ENCODE measurements around the gene NXPE4. TPM values are rescaled to one million over a fixed set of nuclear protein-coding genes. Genes with fewer than 3 reads are reported as not detected.
"Not testable (repeated sequence)": the region's sequence is repeated elsewhere in the genome, so short reads cannot be mapped to it uniquely, and the experiment has no call there.

NXPE4 gene
- total RNA-seq, 1 experiment from 2014 or later: not detected

DNA sequence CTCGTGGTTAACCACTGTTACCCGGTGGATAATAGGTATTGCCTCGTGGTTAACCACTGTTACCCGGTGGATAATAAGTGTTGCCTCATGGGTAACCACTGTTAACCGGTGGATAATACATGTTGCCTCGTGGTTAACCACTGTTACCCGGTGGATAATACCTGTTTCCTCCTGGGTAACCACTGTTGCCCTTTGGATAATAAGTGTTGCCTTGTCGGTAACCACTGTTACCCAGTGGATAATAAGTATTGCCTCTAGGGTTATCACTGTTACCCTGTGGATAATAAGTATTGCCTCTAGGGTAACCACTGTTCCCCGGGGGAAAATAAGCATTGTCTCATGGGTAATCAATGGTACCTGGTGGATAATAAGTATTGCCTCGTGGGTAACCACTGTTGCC is 15.0 kb upstream of the NXPE4 start:
- Histone ChIP-seq H3K4me1 (ENCODE audit: control insufficient read depth, insufficient read depth, low read length) (no peaks in the 10 kb centered on the region), H3K27me3 (ENCODE audit: control insufficient read depth, insufficient read depth, low read length) (no peaks in the 10 kb centered on the region), H3K9me3 (ENCODE audit: control insufficient read depth, insufficient read depth, low read depth, low read length) (0 out of 2 replicates have a peak, but pooled peaks cover 9% of the 10 kb centered on the region), H3K27ac (ENCODE audit: low read length) (no peak overlapping the region), H3K36me3 (ENCODE audit: control insufficient read depth, insufficient read depth, low read length) (no peaks in the 10 kb centered on the region), H3K4me3 (ENCODE audit: low read depth in 2 of 2, low read length in 2 of 2) (no peak overlapping the region)
- intact Hi-C loops (cut with micrococcal nuclease; ENCODE audit: unreplicated experiment) (no loop called here), in situ Hi-C loops (cut with HindIII; ENCODE audit: low pct_unique_long_range_greater_than_20kb, low sequenced_read_pairs) (no loop called here)
- POLR2A ChIA-PET: no interaction called here
- CTCF ChIA-PET: no interaction called here
- ATAC-seq (no peak), DNase-seq (ENCODE audit: low read depth, low spot score) (no peak)
- no TSS peak for BruUV-seq (replicated peaks)
- TF ChIP-seq SIN3A (IDR thresholded peaks at IDR 0.05; ENCODE audit: borderline replicate concordance, insufficient read depth, low read depth, low read length) (no peak), TCF7L2 (IDR thresholded peaks at IDR 0.05; ENCODE audit: low read depth, low read length) (no peak), POLR2AphosphoS5 (IDR thresholded peaks at IDR 0.05; ENCODE audit: low read depth, low read length) (no peak)
- TF ChIP-seq, protein P1, sequence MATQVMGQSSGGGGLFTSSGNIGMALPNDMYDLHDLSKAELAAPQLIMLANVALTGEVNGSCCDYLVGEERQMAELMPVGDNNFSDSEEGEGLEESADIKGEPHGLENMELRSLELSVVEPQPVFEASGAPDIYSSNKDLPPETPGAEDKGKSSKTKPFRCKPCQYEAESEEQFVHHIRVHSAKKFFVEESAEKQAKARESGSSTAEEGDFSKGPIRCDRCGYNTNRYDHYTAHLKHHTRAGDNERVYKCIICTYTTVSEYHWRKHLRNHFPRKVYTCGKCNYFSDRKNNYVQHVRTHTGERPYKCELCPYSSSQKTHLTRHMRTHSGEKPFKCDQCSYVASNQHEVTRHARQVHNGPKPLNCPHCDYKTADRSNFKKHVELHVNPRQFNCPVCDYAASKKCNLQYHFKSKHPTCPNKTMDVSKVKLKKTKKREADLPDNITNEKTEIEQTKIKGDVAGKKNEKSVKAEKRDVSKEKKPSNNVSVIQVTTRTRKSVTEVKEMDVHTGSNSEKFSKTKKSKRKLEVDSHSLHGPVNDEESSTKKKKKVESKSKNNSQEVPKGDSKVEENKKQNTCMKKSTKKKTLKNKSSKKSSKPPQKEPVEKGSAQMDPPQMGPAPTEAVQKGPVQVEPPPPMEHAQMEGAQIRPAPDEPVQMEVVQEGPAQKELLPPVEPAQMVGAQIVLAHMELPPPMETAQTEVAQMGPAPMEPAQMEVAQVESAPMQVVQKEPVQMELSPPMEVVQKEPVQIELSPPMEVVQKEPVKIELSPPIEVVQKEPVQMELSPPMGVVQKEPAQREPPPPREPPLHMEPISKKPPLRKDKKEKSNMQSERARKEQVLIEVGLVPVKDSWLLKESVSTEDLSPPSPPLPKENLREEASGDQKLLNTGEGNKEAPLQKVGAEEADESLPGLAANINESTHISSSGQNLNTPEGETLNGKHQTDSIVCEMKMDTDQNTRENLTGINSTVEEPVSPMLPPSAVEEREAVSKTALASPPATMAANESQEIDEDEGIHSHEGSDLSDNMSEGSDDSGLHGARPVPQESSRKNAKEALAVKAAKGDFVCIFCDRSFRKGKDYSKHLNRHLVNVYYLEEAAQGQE (IDR thresholded peaks at IDR 0.05; ENCODE audit: insufficient read depth in 1 of 2, low read depth in 2 of 2, low read length in 1 of 2): no peak
- TF ChIP-seq, protein P2, sequence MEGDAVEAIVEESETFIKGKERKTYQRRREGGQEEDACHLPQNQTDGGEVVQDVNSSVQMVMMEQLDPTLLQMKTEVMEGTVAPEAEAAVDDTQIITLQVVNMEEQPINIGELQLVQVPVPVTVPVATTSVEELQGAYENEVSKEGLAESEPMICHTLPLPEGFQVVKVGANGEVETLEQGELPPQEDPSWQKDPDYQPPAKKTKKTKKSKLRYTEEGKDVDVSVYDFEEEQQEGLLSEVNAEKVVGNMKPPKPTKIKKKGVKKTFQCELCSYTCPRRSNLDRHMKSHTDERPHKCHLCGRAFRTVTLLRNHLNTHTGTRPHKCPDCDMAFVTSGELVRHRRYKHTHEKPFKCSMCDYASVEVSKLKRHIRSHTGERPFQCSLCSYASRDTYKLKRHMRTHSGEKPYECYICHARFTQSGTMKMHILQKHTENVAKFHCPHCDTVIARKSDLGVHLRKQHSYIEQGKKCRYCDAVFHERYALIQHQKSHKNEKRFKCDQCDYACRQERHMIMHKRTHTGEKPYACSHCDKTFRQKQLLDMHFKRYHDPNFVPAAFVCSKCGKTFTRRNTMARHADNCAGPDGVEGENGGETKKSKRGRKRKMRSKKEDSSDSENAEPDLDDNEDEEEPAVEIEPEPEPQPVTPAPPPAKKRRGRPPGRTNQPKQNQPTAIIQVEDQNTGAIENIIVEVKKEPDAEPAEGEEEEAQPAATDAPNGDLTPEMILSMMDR (IDR thresholded peaks at IDR 0.05): no peak

DNA sequence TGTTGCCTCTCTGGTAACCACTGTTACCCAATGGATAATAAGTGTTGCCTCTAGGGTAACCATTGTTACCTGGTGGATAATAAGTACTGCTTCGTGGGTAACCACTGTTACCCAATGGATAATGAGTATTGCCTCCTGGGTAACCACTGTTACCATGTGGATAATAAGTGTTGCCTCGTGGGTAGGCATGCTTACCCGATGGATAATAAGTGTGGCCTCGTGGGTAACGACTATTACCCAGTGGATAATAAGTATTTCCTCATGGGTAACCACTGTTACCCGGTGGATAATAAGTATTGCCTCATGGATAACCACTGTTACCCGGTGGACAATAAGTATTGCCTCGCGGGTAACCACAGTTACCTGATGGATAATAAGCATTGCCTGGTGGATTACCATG is 13.8 kb upstream of the NXPE4 start:
- no peaks in the 10 kb centered on the region for H3K27me3 ChIP-seq (ENCODE audit: control insufficient read depth, insufficient read depth, low read length)
- H3K4me3 ChIP-seq (ENCODE audit: low read depth in 2 of 2, low read length in 2 of 2): no peak overlapping the region
- no peak for DNase-seq (ENCODE audit: low read depth, low spot score)
- no peak overlapping the region for H3K27ac ChIP-seq (ENCODE audit: low read length)
- in situ Hi-C loops (cut with HindIII; ENCODE audit: low pct_unique_long_range_greater_than_20kb, low sequenced_read_pairs) (no loop called here), intact Hi-C loops (cut with micrococcal nuclease; ENCODE audit: unreplicated experiment) (no loop called here)
- H3K4me1 ChIP-seq (ENCODE audit: control insufficient read depth, insufficient read depth, low read length): no peaks in the 10 kb centered on the region
- ATAC-seq: no peak
- no peaks in the 10 kb centered on the region for H3K36me3 ChIP-seq (ENCODE audit: control insufficient read depth, insufficient read depth, low read length)
- ChIA-PET CTCF (no interaction called here), POLR2A (no interaction called here)
- H3K9me3 ChIP-seq (ENCODE audit: control insufficient read depth, insufficient read depth, low read depth, low read length): 0 out of 2 replicates have a peak, but pooled peaks cover 7% of the 10 kb centered on the region
- TF ChIP-seq, protein P1 (IDR thresholded peaks at IDR 0.05; ENCODE audit: insufficient read depth in 1 of 2, low read depth in 2 of 2, low read length in 1 of 2): no peak
- TF ChIP-seq SIN3A (IDR thresholded peaks at IDR 0.05; ENCODE audit: borderline replicate concordance, insufficient read depth, low read depth, low read length): no peak
- no peak for TF ChIP-seq POLR2AphosphoS5 (IDR thresholded peaks at IDR 0.05; ENCODE audit: low read depth, low read length)
- no peak for TF ChIP-seq TCF7L2 (IDR thresholded peaks at IDR 0.05; ENCODE audit: low read depth, low read length)
- TF ChIP-seq, protein P2 (IDR thresholded peaks at IDR 0.05): no peak
- BruUV-seq (replicated peaks): no TSS peak

DNA sequence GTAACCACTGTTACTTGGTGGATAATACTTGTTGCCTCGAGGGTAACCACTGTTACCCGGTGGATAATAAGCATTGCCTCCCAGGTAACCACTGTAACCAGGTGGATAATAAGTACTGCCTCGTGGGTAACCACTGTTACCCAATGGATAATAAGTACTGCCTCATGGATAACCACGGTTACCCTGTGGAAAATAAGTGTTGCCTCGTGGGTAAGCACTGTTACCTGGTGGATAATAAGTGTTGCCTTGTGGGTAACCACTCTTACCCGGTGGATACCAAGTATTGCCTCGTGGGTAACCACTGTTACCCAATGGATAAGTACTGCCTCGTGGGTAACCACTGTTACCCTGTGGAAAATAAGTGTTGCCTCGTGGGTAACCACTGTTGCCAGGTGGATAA is 13.0 kb upstream of the NXPE4 start:
- ATAC-seq; H3K27me3 ChIP-seq (ENCODE audit: control insufficient read depth, insufficient read depth, low read length); H3K27ac ChIP-seq (ENCODE audit: low read length); BruUV-seq (replicated peaks); H3K4me3 ChIP-seq (ENCODE audit: low read depth in 2 of 2, low read length in 2 of 2); H3K9me3 ChIP-seq (ENCODE audit: control insufficient read depth, insufficient read depth, low read depth, low read length); intact Hi-C loops (cut with micrococcal nuclease; ENCODE audit: unreplicated experiment); POLR2A ChIA-PET; DNase-seq (ENCODE audit: low read depth, low spot score); CTCF ChIA-PET; H3K36me3 ChIP-seq (ENCODE audit: control insufficient read depth, insufficient read depth, low read length); H3K4me1 ChIP-seq (ENCODE audit: control insufficient read depth, insufficient read depth, low read length); in situ Hi-C loops (cut with HindIII; ENCODE audit: low pct_unique_long_range_greater_than_20kb, low sequenced_read_pairs): not testable (repeated sequence)

Data from Panc1 (cell line).